OCI-LY1 (cell line): ENCODE data around the gene FIG4.

Source experiments
- CTCF ChIP-seq: fragments of 200-600 bp; sonication (generic), shearing (Covaris generic); IDR thresholded peaks from 2 replicates; pipeline ENCODE4 v1.5.1; 2017; ENCODE audit warnings: mild to moderate bottlenecking, antibody characterized with exemption, low read length, moderate library complexity, mixed read lengths
- EZH2 ChIP-seq: fragments of 200-600 bp; sonication (generic), shearing (Covaris generic); IDR thresholded peaks from 2 replicates; pipeline ENCODE4 v1.8.0; 2017; ENCODE audit warnings: borderline replicate concordance, mixed run types, mild to moderate bottlenecking, antibody characterized with exemption, low read length, moderate library complexity, mixed read lengths

GRCh38 chr6:109783250-109783986, 92.3 kb downstream of the FIG4 start:
- TF ChIP-seq CTCF, result peak; percentile 72
- TF ChIP-seq EZH2, result no peak
